Subcutaneous adipose tissue (tissue), 4 donors: ENCODE measurements around the gene CACNA1A. TPM values are rescaled to one million over a fixed set of nuclear protein-coding genes. Genes with fewer than 3 reads are reported as not detected.

Experiments
- CTCF ChIP-seq: fragments of 450-650 bp; IDR thresholded peaks from one replicate; pipeline ENCODE4 v1.5.1; 2016; ENCODE audit warnings: low read depth, mild to moderate bottlenecking, control low read depth, antibody characterized with exemption, moderate library complexity
- total RNA-seq, 4 donors: library from RNA; depleted of rRNA; stranded (reverse); fragments of >200 nt; gene quantifications; one replicate each; pipeline ENCODE4 v1.1.0, GENCODE V29; 2016

The CACNA1A gene
- total RNA-seq, 4 donors from 2014 or later: 0.44 to 3.9 (median 1.2) TPM

GRCh38 chr19:13165162-13165997 lies 340.9 kb downstream of the CACNA1A start:
- TF ChIP-seq CTCF: no peak

GRCh38 chr19:13164343-13165161 lies 341.7 kb downstream of the CACNA1A start:
- no peak for TF ChIP-seq CTCF

DNA sequence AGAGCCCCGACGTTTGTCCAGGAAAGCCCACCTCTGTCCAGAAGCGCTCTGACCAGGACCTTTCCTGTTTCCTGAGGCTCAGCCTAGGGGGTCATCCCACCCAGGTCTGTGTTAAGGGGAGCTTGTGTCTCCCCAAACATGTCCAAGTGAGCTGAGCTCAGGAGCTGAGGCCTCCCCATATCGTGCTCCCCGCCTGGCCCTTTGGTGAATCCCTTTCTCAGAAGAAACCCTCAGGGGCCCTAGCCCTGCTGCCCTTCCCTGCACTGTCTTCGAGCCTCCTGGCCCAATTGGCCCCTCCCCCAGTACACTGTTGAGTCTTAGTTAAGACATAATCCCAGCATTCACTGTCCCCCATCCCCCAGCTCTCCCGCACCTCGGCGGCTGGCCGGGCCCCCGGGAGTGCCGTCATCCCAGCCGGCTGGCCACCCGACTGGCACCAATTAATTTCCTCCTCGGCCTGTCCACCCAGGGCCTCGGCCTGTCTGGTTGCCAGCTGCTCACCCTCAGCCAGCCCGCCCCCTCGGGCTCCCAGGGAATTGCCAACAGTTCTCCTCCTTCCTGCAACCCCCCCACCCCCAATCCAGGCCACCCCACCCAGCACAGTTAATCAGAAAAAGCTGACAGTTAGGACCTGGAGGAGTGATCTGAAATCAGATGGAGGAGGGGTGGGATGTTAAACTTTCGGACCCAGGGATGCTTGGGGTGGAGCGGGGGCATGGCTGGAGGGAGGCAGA lies 342.5 kb downstream of the CACNA1A start:
- no peak for TF ChIP-seq CTCF

DNA sequence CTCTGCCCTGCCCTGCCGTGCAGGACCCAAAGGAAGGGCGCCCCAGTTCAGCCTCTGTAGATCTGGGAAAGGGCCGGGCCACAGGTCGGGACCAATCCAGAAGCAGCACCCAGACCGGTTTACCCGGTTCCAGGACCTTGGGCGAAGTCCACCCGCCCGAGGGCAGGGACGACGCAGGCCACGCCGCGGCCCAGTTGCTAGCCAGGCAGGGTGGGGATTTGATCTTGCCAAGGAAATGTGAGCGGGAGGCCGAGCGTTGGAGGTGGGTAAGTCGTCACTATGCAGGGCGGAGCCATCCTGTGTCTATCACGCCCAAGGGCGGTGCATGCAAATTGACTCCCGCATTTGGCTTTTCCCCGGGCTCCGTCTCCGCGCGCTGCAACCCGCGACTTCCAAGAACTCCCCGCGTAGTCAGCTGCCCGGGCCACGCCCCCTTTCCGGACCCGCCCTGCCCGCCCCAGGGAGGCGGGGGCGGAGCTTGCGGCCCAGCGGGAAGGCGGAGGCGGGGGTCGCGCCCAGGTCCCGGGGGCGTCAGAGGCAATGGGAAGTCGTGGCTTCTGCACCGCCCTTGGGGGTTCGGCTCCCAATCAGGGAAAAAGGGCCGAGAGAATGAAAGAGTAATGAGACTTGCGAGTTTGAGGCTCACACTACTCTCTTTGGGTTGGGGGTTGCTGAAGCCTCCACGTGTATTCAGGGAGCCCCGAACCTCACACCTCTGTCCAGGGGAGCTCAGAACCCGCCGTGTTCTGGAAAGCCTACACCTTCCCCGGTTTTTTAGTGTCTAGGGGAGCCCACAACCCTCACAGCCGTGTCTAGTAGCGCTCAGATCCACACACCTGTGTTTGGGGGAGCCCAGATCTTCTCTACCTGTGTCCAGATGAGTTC lies 343.3 kb downstream of the CACNA1A start:
- TF ChIP-seq CTCF: no peak

DNA sequence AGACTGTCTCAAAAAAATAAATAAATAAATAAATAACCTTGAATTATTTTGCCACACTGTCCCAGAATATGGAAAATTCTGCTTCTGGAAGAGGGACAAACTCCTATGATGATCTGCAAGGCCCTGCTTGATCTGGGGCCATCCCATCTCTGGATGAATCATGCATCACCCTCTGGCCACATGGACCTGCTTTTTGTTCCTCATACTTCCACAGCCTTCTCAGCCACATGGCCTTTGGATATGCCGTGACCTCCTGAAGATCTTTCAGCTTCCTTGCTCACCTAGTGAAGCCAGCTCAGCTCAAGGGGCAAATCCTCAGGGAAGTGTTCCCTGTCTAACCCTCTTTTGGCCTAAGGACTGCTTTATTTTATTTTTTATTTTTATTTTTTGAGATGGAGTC lies 345.7 kb downstream of the CACNA1A start:
- no peak for TF ChIP-seq CTCF

- no peak for TF ChIP-seq CTCF
Observed at GRCh38 chr19:13159713-13160112, 346.6 kb downstream of the CACNA1A start.
